IMR-90 (cell line): ENCODE data around the gene RALGAPA2.

ENCODE experiments used
- CEBPB ChIP-seq: IDR thresholded peaks from 2 replicates; pipeline ENCODE4 v1.6.1; 2012; ENCODE audit warnings: low read depth, low read length, improper control_type of control experiment
- CHD1 ChIP-seq: IDR thresholded peaks from 2 replicates; pipeline ENCODE4 v1.6.1; 2012; ENCODE audit warnings: low read depth, low read length, improper control_type of control experiment
- CTCF ChIP-seq: conservative IDR thresholded peaks from 2 replicates; pipeline ENCODE4 v1.5.1; 2012; ENCODE audit warnings: mild to moderate bottlenecking, low read depth, low read length, improper control_type of control experiment
- ELK1 ChIP-seq: fragments of 150-350 bp; IDR thresholded peaks from 2 replicates; pipeline ENCODE4 v1.6.1; 2016; ENCODE audit warnings: low read depth, mild to moderate bottlenecking, low read length, moderate library complexity, borderline replicate concordance
- FOS ChIP-seq: fragments of 150-350 bp; IDR thresholded peaks from 2 replicates; pipeline ENCODE4 v1.6.1; 2016; ENCODE audit warnings: low read depth, low read length
- MAZ ChIP-seq: IDR thresholded peaks from 2 replicates; pipeline ENCODE4 v1.6.1; 2012; ENCODE audit warnings: low read depth, mild to moderate bottlenecking, low read length, improper control_type of control experiment, moderate library complexity, borderline replicate concordance
- MXI1 ChIP-seq: IDR thresholded peaks from 2 replicates; pipeline ENCODE4 v1.6.1; 2012; ENCODE audit warnings: low read depth, mild to moderate bottlenecking, low read length, moderate library complexity, borderline replicate concordance
- NFE2L2 ChIP-seq: fragments of 150-350 bp; IDR thresholded peaks from 2 replicates; pipeline ENCODE4 v1.6.1; 2016; ENCODE audit warnings: low read depth, mild to moderate bottlenecking, low read length
- POLR2A ChIP-seq: IDR thresholded peaks from 2 replicates; pipeline ENCODE4 v1.6.1; 2012; ENCODE audit warnings: mild to moderate bottlenecking, low read depth, low read length
- RAD21 ChIP-seq: IDR thresholded peaks from 2 replicates; pipeline ENCODE4 v1.6.1; 2012; ENCODE audit warnings: low read length, improper control_type of control experiment
- RCOR1 ChIP-seq: IDR thresholded peaks from 2 replicates; pipeline ENCODE4 v1.6.1; 2012; ENCODE audit warnings: mild to moderate bottlenecking, low read length, improper control_type of control experiment; ENCODE audit not compliant: insufficient replicate concordance
- RFX5 ChIP-seq: IDR thresholded peaks from 2 replicates; pipeline ENCODE4 v1.8.0; 2012; ENCODE audit warnings: low read depth, mild to moderate bottlenecking, low read length, moderate library complexity
- SMC3 ChIP-seq: fragments of 150-350 bp; IDR thresholded peaks from 2 replicates; pipeline ENCODE4 v1.6.1; 2016; ENCODE audit warnings: low read depth, mild to moderate bottlenecking, antibody characterized with exemption, low read length, moderate library complexity
- USF2 ChIP-seq: fragments of 150-350 bp; IDR thresholded peaks from 2 replicates; pipeline ENCODE4 v1.6.1; 2017; ENCODE audit warnings: mild to moderate bottlenecking, antibody characterized with exemption, low read length, low read depth

- no peak for TF ChIP-seq CTCF
- no peak for TF ChIP-seq POLR2A
- TF ChIP-seq RFX5 = no peak
- TF ChIP-seq MXI1 = no peak
- no peak for TF ChIP-seq ELK1
- no peak for TF ChIP-seq SMC3
- no peak for TF ChIP-seq CEBPB
- no peak for TF ChIP-seq FOS
- no peak for TF ChIP-seq MAZ
- no peak for TF ChIP-seq NFE2L2
- TF ChIP-seq CHD1 = no peak
- no peak for TF ChIP-seq USF2
- no peak for TF ChIP-seq RCOR1
- TF ChIP-seq RAD21 = no peak
These were observed 238.8 kb downstream of the RALGAPA2 start for GRCh38 chr20:20473657-20474056.
